ENCODE measurements around the gene CALHM4.
A peak's percentile ranks its signal among the peaks of the same experiment; 100 is the strongest.
"Not testable (repeated sequence)": the region's sequence is repeated elsewhere in the genome, so short reads cannot be mapped to it uniquely, and the experiment has no call there.

Gene CALHM4

GRCh38 chr6:116596815-116597214 lies 43.3 kb downstream of the CALHM4 start:
- peaks cover 21% of the 10 kb centered on the region for H3K36me3 ChIP-seq (replicated peaks)
- in situ Hi-C loops (cut with HindIII; ENCODE audit: low pct_ligation_motif_present, low sequenced_read_pairs) = no loop called here

GRCh38 chr6:116603916-116604315 lies 50.4 kb downstream of the CALHM4 start:
- in situ Hi-C loops (cut with HindIII; ENCODE audit: low pct_ligation_motif_present, low sequenced_read_pairs); H3K27ac ChIP-seq; H3K4me3 ChIP-seq (ENCODE audit: low read depth, low read length); DNase-seq; H3K36me3 ChIP-seq (replicated peaks); H3K27me3 ChIP-seq (replicated peaks): not testable (repeated sequence)

More at GRCh38 chr6:116596815-116597214, 43.3 kb downstream of the CALHM4 start:
- H3K27me3 ChIP-seq (replicated peaks) = no peaks in the 10 kb centered on the region
- no peak for TF ChIP-seq CTCF (IDR thresholded peaks at IDR 0.05; ENCODE audit: low read depth, low read length, missing control alignments)
- peak; percentile 11 for DNase-seq
- H3K4me3 ChIP-seq (ENCODE audit: low read depth, low read length) = no peak overlapping the region
- no peak overlapping the region for H3K27ac ChIP-seq

- in situ Hi-C loops (cut with HindIII; ENCODE audit: low pct_ligation_motif_present, low sequenced_read_pairs); H3K27ac ChIP-seq; H3K4me3 ChIP-seq (ENCODE audit: low read depth, low read length); H3K27me3 ChIP-seq (replicated peaks); DNase-seq; H3K36me3 ChIP-seq (replicated peaks): not testable (repeated sequence)
Observed at GRCh38 chr6:116604868-116605267, 51.3 kb downstream of the CALHM4 start.

- in situ Hi-C loops (cut with HindIII; ENCODE audit: low pct_ligation_motif_present, low sequenced_read_pairs) = no loop called here
- no peak for DNase-seq
- no peaks in the 10 kb centered on the region for H3K36me3 ChIP-seq (replicated peaks)
- no peak for TF ChIP-seq CTCF (IDR thresholded peaks at IDR 0.05; ENCODE audit: low read depth, low read length, missing control alignments)
- no peak overlapping the region for H3K27ac ChIP-seq
- H3K4me3 ChIP-seq (ENCODE audit: low read depth, low read length) = no peak overlapping the region
- H3K27me3 ChIP-seq (replicated peaks) = no peaks in the 10 kb centered on the region
Observed at GRCh38 chr6:116605935-116606334, 52.4 kb downstream of the CALHM4 start.

All from brain microvascular endothelial cell (primary cell).